Esophagus muscularis mucosa (tissue), 4 donors: ENCODE data around the gene FBXL5. TPM values are rescaled to one million over a fixed set of nuclear protein-coding genes. Genes with fewer than 3 reads are reported as not detected.

Source experiments
- DNase-seq: peaks from one replicate; pipeline ENCODE4 v3.0.0-alpha.2; 2017; ENCODE audit errors: extremely low spot score
- H3K27ac ChIP-seq, 4 donors: fragments of 200-600 bp; sonication (generic); replicated peaks in 1 of 4; 1 replicate in 3 of 4; 2 replicates in 1 of 4; pipeline ENCODE4 v1.5.1; 2016 to 2019; ENCODE audit warnings: mild to moderate bottlenecking in 1 of 4
- H3K27me3 ChIP-seq, 4 donors: fragments of 200-600 bp; sonication (generic); one replicate each; pipeline versions ENCODE4 v1.5.1 to v1.6.0; 2016 to 2019
- H3K36me3 ChIP-seq, 4 donors: fragments of 200-600 bp; sonication (generic); one replicate each; pipeline ENCODE4 v1.5.1; 2016 to 2019
- H3K4me1 ChIP-seq, 4 donors: fragments of 200-600 bp; sonication (generic); one replicate each; pipeline ENCODE4 v1.5.1; 2016 to 2019
- H3K4me3 ChIP-seq, 4 donors: fragments of 200-600 bp; sonication (generic); 1 replicate in 2 of 4; 2 replicates in 2 of 4; pipeline ENCODE4 v1.5.1; 2016 to 2019; ENCODE audit warnings: mild to moderate bottlenecking in 4 of 4, moderate library complexity in 1 of 4
- H3K9me3 ChIP-seq, 4 donors: fragments of 200-600 bp; sonication (generic); 1 replicate in 3 of 4; 2 replicates in 1 of 4; pipeline ENCODE4 v1.5.1; 2016 to 2019
- EP300 ChIP-seq: sonication (generic); formaldehyde crosslinking; IDR thresholded peaks from one replicate; pipeline ENCODE4 v1.6.1; 2017; ENCODE audit warnings: antibody characterized with exemption
- POLR2A ChIP-seq: fragments of 450-650 bp; IDR thresholded peaks from one replicate; pipeline ENCODE4 v1.6.1; 2017; ENCODE audit warnings: antibody characterized with exemption, moderate library complexity, mild to moderate bottlenecking, low read depth
- POLR2AphosphoS5 ChIP-seq, 2 donors: sonication (generic); formaldehyde crosslinking; IDR thresholded peaks; one replicate each; pipeline ENCODE4 v1.6.1; 2017; ENCODE audit warnings: antibody characterized with exemption in 2 of 2
- WGBS: methylation state at CpG from one replicate; pipeline ENCODE4 v1.1.5; 2018; 5-methylcytosine and 5-hydroxymethylcytosine counted together
- intact Hi-C: fragments of 100-400 bp; cut with DNase I; formaldehyde crosslinking; loops from one replicate; pipeline ENCODE4 v1.15.1; 2023
- total RNA-seq, 4 donors: library from RNA; depleted of rRNA; stranded (reverse); fragments of >200 nt; gene quantifications; one replicate each; pipeline versions ENCODE4 v1.1.0 to v1.2.1, GENCODE V29; 2016
- TF ChIP-seq, protein P1 (sequence below), 3 experiments: fragments of 200-600 bp in 2 of 3; fragments of 450-650 bp in 1 of 3; sonication (generic) in 2 of 3; IDR thresholded peaks; one replicate each; pipeline ENCODE4 v1.5.1; 2017 to 2019; ENCODE audit warnings: antibody characterized with exemption in 3 of 3, mild to moderate bottlenecking in 2 of 3, moderate library complexity in 1 of 3

FBXL5 gene
- total RNA-seq, 4 donors from 2014 or later: 67.8 to 141 (median 140) TPM

DNA sequence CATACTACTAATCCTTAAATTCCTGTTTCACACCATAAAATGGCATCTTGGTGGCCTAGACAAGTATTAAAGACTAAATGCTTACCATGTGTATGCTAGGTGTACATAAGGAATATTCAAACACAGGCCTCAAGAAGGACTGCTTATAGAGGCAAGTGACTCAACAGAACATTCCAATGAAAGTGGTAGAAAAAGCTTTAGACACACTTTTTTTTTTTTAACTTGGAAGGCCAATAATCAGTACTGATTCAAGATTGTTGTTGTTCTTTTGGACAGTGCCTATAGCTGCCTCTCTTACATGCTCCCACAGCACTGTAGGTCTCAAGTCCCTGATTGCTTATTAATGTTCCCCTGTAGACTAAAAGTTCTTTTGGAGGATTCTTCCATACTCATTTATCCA, 77.6 kb downstream of the FBXL5 start:
- Histone ChIP-seq H3K27me3 (no peaks in the 10 kb centered on the region), H3K4me3 (no peak overlapping the region), H3K9me3 (no peaks in the 10 kb centered on the region), H3K36me3 (peaks cover 0 to 33% (median 2%) of the 10 kb centered on the region in 4 donors), H3K4me1 (peaks cover 0 to 10% (median 0%) of the 10 kb centered on the region in 4 donors), H3K27ac (no peak overlapping the region)
- DNase-seq: no peak
- intact Hi-C loops: no loop called here
- TF ChIP-seq POLR2AphosphoS5 (IDR thresholded peaks at IDR 0.05) (no peak), POLR2A (no peak), EP300 (no peak)
- TF ChIP-seq, protein P1, sequence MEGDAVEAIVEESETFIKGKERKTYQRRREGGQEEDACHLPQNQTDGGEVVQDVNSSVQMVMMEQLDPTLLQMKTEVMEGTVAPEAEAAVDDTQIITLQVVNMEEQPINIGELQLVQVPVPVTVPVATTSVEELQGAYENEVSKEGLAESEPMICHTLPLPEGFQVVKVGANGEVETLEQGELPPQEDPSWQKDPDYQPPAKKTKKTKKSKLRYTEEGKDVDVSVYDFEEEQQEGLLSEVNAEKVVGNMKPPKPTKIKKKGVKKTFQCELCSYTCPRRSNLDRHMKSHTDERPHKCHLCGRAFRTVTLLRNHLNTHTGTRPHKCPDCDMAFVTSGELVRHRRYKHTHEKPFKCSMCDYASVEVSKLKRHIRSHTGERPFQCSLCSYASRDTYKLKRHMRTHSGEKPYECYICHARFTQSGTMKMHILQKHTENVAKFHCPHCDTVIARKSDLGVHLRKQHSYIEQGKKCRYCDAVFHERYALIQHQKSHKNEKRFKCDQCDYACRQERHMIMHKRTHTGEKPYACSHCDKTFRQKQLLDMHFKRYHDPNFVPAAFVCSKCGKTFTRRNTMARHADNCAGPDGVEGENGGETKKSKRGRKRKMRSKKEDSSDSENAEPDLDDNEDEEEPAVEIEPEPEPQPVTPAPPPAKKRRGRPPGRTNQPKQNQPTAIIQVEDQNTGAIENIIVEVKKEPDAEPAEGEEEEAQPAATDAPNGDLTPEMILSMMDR (IDR thresholded peaks at IDR 0.05): no peak

DNA sequence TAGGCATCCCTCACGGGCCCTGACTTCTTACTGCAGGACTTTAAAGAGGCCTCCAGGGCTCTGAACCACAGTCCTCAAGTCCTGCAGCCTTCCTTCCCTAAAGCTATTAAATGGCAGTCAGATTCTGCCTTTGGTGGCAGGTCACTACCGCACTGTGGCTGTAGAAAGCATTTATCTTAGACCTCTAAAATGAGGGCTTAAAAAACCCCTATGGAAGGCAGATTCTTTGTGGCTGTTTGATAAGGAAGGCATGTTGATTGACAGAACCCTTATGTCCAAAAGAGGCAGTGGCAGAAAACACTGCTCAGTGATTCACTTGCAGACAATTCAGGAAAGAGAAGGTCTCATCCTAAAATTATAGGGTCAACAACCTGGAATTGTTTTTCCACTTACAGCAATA, 79.2 kb downstream of the FBXL5 start:
- H3K27me3 ChIP-seq: no peaks in the 10 kb centered on the region
- H3K9me3 ChIP-seq: no peaks in the 10 kb centered on the region
- intact Hi-C loops: no loop called here
- TF ChIP-seq POLR2AphosphoS5 (IDR thresholded peaks at IDR 0.05): no peak
- TF ChIP-seq EP300: no peak
- TF ChIP-seq, protein P1 (IDR thresholded peaks at IDR 0.05): no peak
- no peak for TF ChIP-seq POLR2A
- no peak for DNase-seq
- H3K4me1 ChIP-seq: peaks cover 0 to 10% (median 0%) of the 10 kb centered on the region in 4 donors
- H3K36me3 ChIP-seq: peaks cover 0 to 37% (median 2%) of the 10 kb centered on the region in 4 donors
- no peak overlapping the region for H3K4me3 ChIP-seq
- WGBS: 56% methylated on average over 2 of the region's 2 CpGs
- H3K27ac ChIP-seq: no peak overlapping the region

DNA sequence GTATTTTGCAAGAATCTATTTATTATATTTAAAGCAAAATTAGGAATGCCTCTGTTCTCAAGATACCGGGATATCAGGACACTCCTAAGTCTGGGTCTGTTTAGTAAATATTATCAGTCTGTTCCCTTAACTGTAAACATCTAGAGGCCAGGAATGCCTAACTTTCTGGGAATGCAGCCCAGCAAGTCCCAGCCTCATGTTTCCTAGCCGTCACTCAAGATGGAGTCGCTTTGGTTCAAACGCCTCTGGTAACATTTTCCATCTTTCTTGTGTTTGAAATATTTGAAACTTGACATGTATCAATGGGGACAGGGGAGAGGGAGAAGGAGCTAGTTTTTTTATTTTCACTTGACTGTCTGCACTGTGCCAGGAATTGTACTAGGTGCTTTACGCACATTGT, 85.4 kb downstream of the FBXL5 start:
- 87% methylated on average over 5 of the region's 5 CpGs for WGBS
- no peak for DNase-seq
- Histone ChIP-seq H3K27ac (no peak overlapping the region), H3K9me3 (no peaks in the 10 kb centered on the region), H3K4me3 (no peak overlapping the region), H3K36me3 (peaks cover 25 to 75% (median 50%) of the 10 kb centered on the region in 4 donors), H3K4me1 (no peaks in the 10 kb centered on the region), H3K27me3 (no peaks in the 10 kb centered on the region)
- TF ChIP-seq, protein P1 (IDR thresholded peaks at IDR 0.05): no peak
- TF ChIP-seq POLR2A (no peak), POLR2AphosphoS5 (IDR thresholded peaks at IDR 0.05) (no peak), EP300 (no peak)
- intact Hi-C loops: no loop called here

DNA sequence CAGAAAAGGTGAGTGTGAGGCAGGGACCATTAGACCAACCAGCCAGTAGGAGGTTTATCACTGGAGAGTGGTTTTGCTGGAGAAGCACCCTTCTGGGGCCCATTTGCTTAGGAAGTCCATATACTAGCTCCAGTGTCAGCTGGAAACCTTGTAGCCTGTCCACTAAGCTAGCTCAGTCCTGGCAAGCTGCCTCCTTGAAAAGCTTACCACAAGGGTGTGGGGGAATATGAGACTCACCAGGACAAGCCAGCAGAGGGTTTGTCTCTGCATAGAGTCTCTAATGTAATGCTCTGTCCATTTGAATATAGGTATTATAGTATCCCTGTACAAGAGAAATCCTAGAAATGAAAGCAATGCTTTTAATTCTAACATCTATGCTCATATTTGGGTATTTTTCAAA, 86.3 kb downstream of the FBXL5 start:
- Histone ChIP-seq H3K36me3 (peaks cover 26 to 83% (median 57%) of the 10 kb centered on the region in 4 donors), H3K4me1 (no peaks in the 10 kb centered on the region), H3K27me3 (no peaks in the 10 kb centered on the region), H3K27ac (no peak overlapping the region), H3K4me3 (no peak overlapping the region), H3K9me3 (no peaks in the 10 kb centered on the region)
- intact Hi-C loops: no loop called here
- DNase-seq: no peak
- TF ChIP-seq EP300: no peak
- TF ChIP-seq POLR2AphosphoS5 (IDR thresholded peaks at IDR 0.05): no peak
- no peak for TF ChIP-seq POLR2A
- TF ChIP-seq, protein P1 (IDR thresholded peaks at IDR 0.05): no peak

DNA sequence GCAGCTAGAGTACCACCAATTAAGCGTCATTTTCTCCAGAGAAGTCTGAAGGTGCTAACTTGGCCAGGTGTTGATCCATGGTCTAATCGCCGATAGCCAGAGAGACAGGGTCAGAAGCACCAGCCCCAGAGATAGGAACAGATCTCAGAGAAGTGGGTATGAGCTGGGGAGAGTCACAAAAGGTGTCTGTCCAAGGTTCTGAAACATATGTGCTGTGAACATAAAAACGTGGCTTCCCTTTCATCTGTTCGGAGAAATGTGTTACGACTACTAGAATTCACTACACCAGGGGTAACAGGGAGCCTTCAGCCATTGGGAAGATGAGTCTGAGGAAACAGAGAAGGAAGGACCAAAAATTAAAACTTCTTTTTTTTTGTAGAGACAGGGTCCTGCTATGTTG, 91.3 kb downstream of the FBXL5 start:
- Histone ChIP-seq H3K36me3 (peaks cover 31 to 80% (median 58%) of the 10 kb centered on the region in 4 donors), H3K4me3 (no peak overlapping the region), H3K4me1 (peaks cover 0 to 17% (median 11%) of the 10 kb centered on the region in 4 donors), H3K9me3 (no peaks in the 10 kb centered on the region), H3K27me3 (no peaks in the 10 kb centered on the region), H3K27ac (no peak overlapping the region)
- WGBS: 80% methylated on average over 6 of the region's 6 CpGs
- intact Hi-C loops: no loop called here
- no peak for DNase-seq
- TF ChIP-seq POLR2A (no peak), POLR2AphosphoS5 (IDR thresholded peaks at IDR 0.05) (no peak), EP300 (no peak)
- TF ChIP-seq, protein P1 (IDR thresholded peaks at IDR 0.05): no peak
